ENCODE data around the gene PPP1R3A. TPM values are rescaled to one million over a fixed set of nuclear protein-coding genes. Genes with fewer than 3 reads are reported as not detected.

The PPP1R3A gene
- total and polyA plus RNA-seq, 2 of the 8 experiments (the other 6 are each of a cell fraction or from before 2014, with no cell fraction given) = not detected

- Histone ChIP-seq H4K20me1 (replicated peaks in 1 of 2; ENCODE audit: control insufficient read depth in 1 of 2, insufficient read depth in 2 of 2, low read length in 2 of 2) (no peaks in the 10 kb centered on the region), H2BK20ac (ENCODE audit: low read length) (no peak overlapping the region), H3K79me2 (ENCODE audit: control insufficient read depth in 1 of 2, insufficient read depth in 2 of 2, low read length in 2 of 2) (no peaks in the 10 kb centered on the region), H3K4me1 (replicated peaks in 1 of 4; ENCODE audit: control insufficient read depth in 3 of 4, insufficient read depth in 4 of 4, low read length in 3 of 4) (no peaks in the 10 kb centered on the region), H2BK5ac (ENCODE audit: low read depth, low read length) (no peak overlapping the region), H3K9ac (replicated peaks in 1 of 4; ENCODE audit: extremely low read depth in 1 of 4, low read depth in 3 of 4, low read length in 3 of 4) (no peak overlapping the region), H3K23me2 (ENCODE audit: low read depth, low read length) (no peaks in the 10 kb centered on the region), H4K91ac (replicated peaks; ENCODE audit: insufficient read length, low read length) (no peak overlapping the region), H3K4ac (replicated peaks; ENCODE audit: insufficient read length, low read depth, low read length) (no peak overlapping the region), H3K14ac (ENCODE audit: insufficient read length) (no peak overlapping the region), H2BK12ac (ENCODE audit: low read depth, low read length) (no peak overlapping the region), H3K36me3 (ENCODE audit: control insufficient read depth in 2 of 4, insufficient read depth in 4 of 4, low read length in 3 of 4) (no peaks in the 10 kb centered on the region), H2AK5ac (ENCODE audit: low read depth, low read length) (no peak overlapping the region), H3K9me3 (ENCODE audit: insufficient read depth in 2 of 2, low read depth in 1 of 2, low read length in 1 of 2) (no peaks in the 10 kb centered on the region), H3K18ac (ENCODE audit: extremely low read depth, low read length) (no peak overlapping the region), H2BK15ac (ENCODE audit: low read length) (no peak overlapping the region), H4K8ac (ENCODE audit: extremely low read depth, insufficient read depth, low read length) (no peak overlapping the region), H3K56ac (replicated peaks; ENCODE audit: insufficient read length, low read depth, low read length) (no peak overlapping the region), H3K4me2 (ENCODE audit: insufficient read depth in 1 of 2, low read depth in 2 of 2, low read length in 2 of 2) (no peak overlapping the region), H3K79me1 (ENCODE audit: low read depth, low read length) (no peaks in the 10 kb centered on the region), H3K27ac (ENCODE audit: low read depth, low read length) (no peak overlapping the region), H3K23ac (ENCODE audit: insufficient read length) (no peak overlapping the region), H2AFZ (ENCODE audit: low read length) (no peak overlapping the region), H3K27me3 (replicated peaks in 1 of 4; ENCODE audit: control insufficient read depth in 3 of 4, extremely low read depth in 1 of 4, insufficient read depth in 3 of 4, low read length in 3 of 4) (no peaks in the 10 kb centered on the region), H3K4me3 (ENCODE audit: extremely low read depth in 1 of 4, insufficient read depth in 2 of 4, low read depth in 3 of 4, low read length in 4 of 4) (no peak overlapping the region), H4K5ac (ENCODE audit: insufficient read length, low read depth, low read length) (no peak overlapping the region), H2BK120ac (replicated peaks; ENCODE audit: low read depth, low read length) (no peak overlapping the region)
- no peak for TF ChIP-seq TBP (IDR thresholded peaks at IDR 0.05; ENCODE audit: low read depth, low read length)
- TF ChIP-seq SIX5 (IDR thresholded peaks at IDR 0.05; ENCODE audit: low read depth, low read length) = no peak
- no peak for TF ChIP-seq RBBP5 (IDR thresholded peaks at IDR 0.05; ENCODE audit: borderline replicate concordance, low read depth, low read length)
- FAIRE-seq = no peak
- DNase-seq (ENCODE audit: low read depth in 1 of 2, low spot score in 2 of 2) = no peak
- ChIA-PET CTCF (ENCODE audit: partially characterized antibody) (interaction anchor here (0.6 to 1.3 kb wide), 3 partner anchors 11 to 367 kb away, joined by 3 to 4 read pairs (median 3); no protein-coding TSS in a partner anchor), POLR2A (ENCODE audit: partially characterized antibody) (no interaction called here)
- 97% methylated on average over 2 of the region's 2 CpGs; no CpG with 5 or more reads in 1 of the 2 experiments for WGBS, 2 experiments (ENCODE audit: extremely low coverage in 1 of 2, insufficient coverage in 1 of 2, insufficient read length in 1 of 2, insufficient replicate concordance in 2 of 2, low coverage in 1 of 2, low lambda C conversion rate in 2 of 2, missing lambda C conversion rate in 1 of 2)
Observed at GRCh38 chr7:113835367-113835766, 83.4 kb downstream of the PPP1R3A start.
